ENCODE data around the gene CBFA2T3.

DNA sequence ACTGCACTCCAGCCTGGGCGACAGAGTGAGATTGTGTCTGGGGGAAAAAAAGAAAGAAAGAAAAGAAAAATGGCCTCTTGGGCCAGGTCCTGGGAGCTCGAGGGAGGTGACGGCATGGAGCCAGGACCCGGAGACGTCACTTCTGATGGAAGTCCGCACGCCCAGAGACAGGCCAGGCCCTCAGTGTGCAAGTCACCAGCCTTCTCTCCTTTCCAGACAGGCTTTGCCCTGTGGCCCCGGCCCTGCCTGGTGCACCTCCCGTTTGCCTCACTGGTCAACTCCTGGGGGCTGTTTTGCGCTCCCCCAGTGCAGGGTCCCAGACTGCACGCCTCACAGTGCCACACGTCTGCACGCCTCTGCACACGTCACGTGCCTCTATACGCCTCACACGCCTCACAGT is 44.1 kb downstream of the CBFA2T3 start:
- TF ChIP-seq, protein P1, sequence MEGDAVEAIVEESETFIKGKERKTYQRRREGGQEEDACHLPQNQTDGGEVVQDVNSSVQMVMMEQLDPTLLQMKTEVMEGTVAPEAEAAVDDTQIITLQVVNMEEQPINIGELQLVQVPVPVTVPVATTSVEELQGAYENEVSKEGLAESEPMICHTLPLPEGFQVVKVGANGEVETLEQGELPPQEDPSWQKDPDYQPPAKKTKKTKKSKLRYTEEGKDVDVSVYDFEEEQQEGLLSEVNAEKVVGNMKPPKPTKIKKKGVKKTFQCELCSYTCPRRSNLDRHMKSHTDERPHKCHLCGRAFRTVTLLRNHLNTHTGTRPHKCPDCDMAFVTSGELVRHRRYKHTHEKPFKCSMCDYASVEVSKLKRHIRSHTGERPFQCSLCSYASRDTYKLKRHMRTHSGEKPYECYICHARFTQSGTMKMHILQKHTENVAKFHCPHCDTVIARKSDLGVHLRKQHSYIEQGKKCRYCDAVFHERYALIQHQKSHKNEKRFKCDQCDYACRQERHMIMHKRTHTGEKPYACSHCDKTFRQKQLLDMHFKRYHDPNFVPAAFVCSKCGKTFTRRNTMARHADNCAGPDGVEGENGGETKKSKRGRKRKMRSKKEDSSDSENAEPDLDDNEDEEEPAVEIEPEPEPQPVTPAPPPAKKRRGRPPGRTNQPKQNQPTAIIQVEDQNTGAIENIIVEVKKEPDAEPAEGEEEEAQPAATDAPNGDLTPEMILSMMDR (IDR thresholded peaks at IDR 0.05 in 8 of 11, conservative IDR thresholded peaks at IDR 0.05 in 3 of 11): no peak
- TF ChIP-seq POLR2AphosphoS5 (IDR thresholded peaks at IDR 0.05): no peak

Data from spleen (tissue), 7 donors.